Activated CD8-positive, alpha-beta T cell treated with anti-CD3 and anti-CD28 coated beads for 36 hours (primary cell): Measurements from ENCODE around the gene RPL27A. TPM values are rescaled to one million over a fixed set of nuclear protein-coding genes. Genes with fewer than 3 reads are reported as not detected.

ENCODE experiments used
- ATAC-seq: fragments of 200-7000 bp; cut with Tn5 transposase; one replicate; pipeline ENCODE4 v1.10.0; 2021; ENCODE audit warnings: mild to moderate bottlenecking, moderate library complexity
- CTCF ChIA-PET: fragments of 350-600 bp; sonication (Branson Sonifier 250); formaldehyde crosslinking; loops from one replicate; lab custom pipeline; 2021; ENCODE audit warnings: antibody characterized with exemption; lab: Charles Lee
- POLR2A ChIA-PET: fragments of 350-600 bp; sonication (Branson Sonifier 250); formaldehyde crosslinking; loops from one replicate; lab custom pipeline; 2021; ENCODE audit warnings: antibody characterized with exemption; lab: Charles Lee
- DNase-seq: peaks from one replicate; pipeline ENCODE4 v3.0.0-alpha.2; 2020
- H3K27ac Mint-ChIP-seq: one replicate; pipeline ENCODE4 v1.8.0; 2021; ENCODE audit warnings: mild to moderate bottlenecking, mixed read lengths
- H3K27me3 Mint-ChIP-seq: one replicate; pipeline ENCODE4 v1.8.0; 2021; ENCODE audit warnings: mixed read lengths
- H3K36me3 Mint-ChIP-seq: one replicate; pipeline ENCODE4 v1.8.0; 2021; ENCODE audit warnings: low read depth, mixed read lengths
- H3K4me1 Mint-ChIP-seq: one replicate; pipeline ENCODE4 v1.8.0; 2021; ENCODE audit warnings: low read depth, mixed read lengths
- H3K4me3 Mint-ChIP-seq: one replicate; pipeline ENCODE4 v1.8.0; 2021; ENCODE audit warnings: mild to moderate bottlenecking, moderate library complexity, mixed read lengths
- H3K9me3 Mint-ChIP-seq: one replicate; pipeline ENCODE4 v1.8.0; 2021; ENCODE audit warnings: mixed read lengths
- CTCF ChIP-seq: fragments of 200-600 bp; IDR thresholded peaks from one replicate; pipeline ENCODE4 v1.8.0; 2022; ENCODE audit warnings: antibody characterized with exemption, mild to moderate bottlenecking
- intact Hi-C: fragments of 100-400 bp; cut with micrococcal nuclease; formaldehyde crosslinking; loops from one replicate; pipeline ENCODE4 v1.10.0; 2022
- total RNA-seq, 2 experiments: library from RNA; stranded (reverse); gene quantifications; one replicate each; pipeline ENCODE4 v1.2.3, GENCODE V29; 2021

The RPL27A gene
- total RNA-seq, 2 experiments from 2014 or later: 959 to 987 TPM

- intact Hi-C loops: no loop called here
- POLR2A ChIA-PET: interaction anchor here (0.6 kb wide), 1 partner anchor 401 kb away, joined by 3 read pairs; no protein-coding TSS in a partner anchor
- no peak overlapping the region for H3K4me3 Mint-ChIP-seq
- H3K27me3 Mint-ChIP-seq: no peaks in the 10 kb centered on the region
- H3K9me3 Mint-ChIP-seq: no peaks in the 10 kb centered on the region
- H3K27ac Mint-ChIP-seq: no peak overlapping the region
- no peaks in the 10 kb centered on the region for H3K4me1 Mint-ChIP-seq
- CTCF ChIA-PET: no interaction called here
- H3K36me3 Mint-ChIP-seq: no peaks in the 10 kb centered on the region
- no peak for TF ChIP-seq CTCF
- DNase-seq (no peak), ATAC-seq (no peak)
Measured at GRCh38 chr11:8709002-8709672, 26.5 kb downstream of the RPL27A start.

- TF ChIP-seq CTCF: no peak
- Mint-ChIP-seq H3K27me3 (no peaks in the 10 kb centered on the region), H3K4me3 (no peak overlapping the region), H3K27ac (no peak overlapping the region), H3K9me3 (no peaks in the 10 kb centered on the region), H3K4me1 (no peaks in the 10 kb centered on the region), H3K36me3 (no peaks in the 10 kb centered on the region)
- POLR2A ChIA-PET: interaction anchor here (0.6 kb wide), 1 partner anchor 400 kb away, joined by 3 read pairs; no protein-coding TSS in a partner anchor
- ATAC-seq: no peak
- intact Hi-C loops: no loop called here
- CTCF ChIA-PET: no interaction called here
- DNase-seq: no peak
Measured at GRCh38 chr11:8709777-8710176, 27.2 kb downstream of the RPL27A start.

GRCh38 chr11:8711895-8712442, 29.4 kb downstream of the RPL27A start:
- POLR2A ChIA-PET: no interaction called here
- Mint-ChIP-seq H3K4me3 (no peak overlapping the region), H3K4me1 (no peaks in the 10 kb centered on the region), H3K27me3 (no peaks in the 10 kb centered on the region), H3K36me3 (no peaks in the 10 kb centered on the region), H3K27ac (no peak overlapping the region), H3K9me3 (no peaks in the 10 kb centered on the region)
- CTCF ChIA-PET: no interaction called here
- ATAC-seq (no peak), DNase-seq (no peak)
- intact Hi-C loops: no loop called here
- TF ChIP-seq CTCF: no peak

- no peak for TF ChIP-seq CTCF
- ChIA-PET POLR2A (interaction anchor here (1.1 kb wide), 1 partner anchor 18 kb away, joined by 3 read pairs; no protein-coding TSS in a partner anchor), CTCF (no interaction called here)
- H3K4me1 Mint-ChIP-seq: peaks cover 3% of the 10 kb centered on the region
- intact Hi-C loops: no loop called here
- H3K4me3 Mint-ChIP-seq: no peak overlapping the region
- H3K27ac Mint-ChIP-seq: no peak overlapping the region
- no peak for DNase-seq
- no peak for ATAC-seq
- no peaks in the 10 kb centered on the region for H3K36me3 Mint-ChIP-seq
- no peaks in the 10 kb centered on the region for H3K27me3 Mint-ChIP-seq
- H3K9me3 Mint-ChIP-seq: no peaks in the 10 kb centered on the region
Measured at GRCh38 chr11:8712506-8712905, 29.9 kb downstream of the RPL27A start.

- Mint-ChIP-seq H3K27ac (no peak overlapping the region), H3K36me3 (no peaks in the 10 kb centered on the region), H3K9me3 (no peaks in the 10 kb centered on the region), H3K4me3 (no peak overlapping the region), H3K27me3 (no peaks in the 10 kb centered on the region), H3K4me1 (peaks cover 5% of the 10 kb centered on the region)
- TF ChIP-seq CTCF: no peak
- no peak for ATAC-seq
- DNase-seq: no peak
- intact Hi-C loops: no loop called here
- ChIA-PET CTCF (interaction anchor here (1.5 kb wide), 1 partner anchor 98 kb away, joined by 4 read pairs; no protein-coding TSS in a partner anchor), POLR2A (no interaction called here)
Measured at GRCh38 chr11:8713760-8714454, 31.3 kb downstream of the RPL27A start.
